A549 (cell line): ENCODE results near the gene SSH2. TPM values are rescaled to one million over a fixed set of nuclear protein-coding genes. Genes with fewer than 3 reads are reported as not detected.
"Not testable (repeated sequence)": the region's sequence is repeated elsewhere in the genome, so short reads cannot be mapped to it uniquely, and the experiment has no call there.

Source experiments
- ATAC-seq, 2 experiments: fragments of 200-7000 bp in 1 of 2; fragments of >200 bp in 1 of 2; cut with Nextera tagmentation in 1 of 2; cut with Tn5 transposase in 1 of 2; 3 replicates each; pipeline versions ENCODE4 v1.8.0 to v1.9.1; 2018 to 2020; ENCODE audit warnings: mild to moderate bottlenecking in 1 of 2, moderate library complexity in 1 of 2
- CTCF ChIA-PET: fragments of 300-600 bp; sonication (Branson Sonifier 250); formaldehyde crosslinking; extraction: SDS; loops from one replicate; lab custom pipeline; 2021; ENCODE audit warnings: antibody characterized with exemption, inconsistent platforms; lab: Yijun Ruan, JAX
- POLR2A ChIA-PET: fragments of 350-600 bp; formaldehyde crosslinking; extraction: SDS; loops from one replicate; lab custom pipeline; 2021; ENCODE audit warnings: antibody characterized with exemption, inconsistent platforms; lab: Yijun Ruan, JAX
- DNase-seq, 2 experiments: peaks; one replicate each; pipeline versions ENCODE4 v3.0.0 to v3.0.0-alpha.2; 2011 to 2016; ENCODE audit warnings: low read depth in 1 of 2, low spot score in 1 of 2
- FAIRE-seq: peaks from 2 replicates; lab custom pipeline; 2011; peaks lifted over from hg19 to GRCh38; lab: Jason Lieb, UNC
- H3K27ac ChIP-seq, 2 experiments: fragments of >200 bp; sonication (Bioruptor Twin); formaldehyde crosslinking; 3 replicates each; pipeline ENCODE4 v1.5.1; 2016 to 2017
- H3K4me1 ChIP-seq: fragments of >200 bp; sonication (Bioruptor Twin); formaldehyde crosslinking; 3 replicates; pipeline ENCODE4 v1.6.1; 2016
- H3K4me2 ChIP-seq: fragments of >200 bp; sonication (Bioruptor Twin); formaldehyde crosslinking; 3 replicates; pipeline ENCODE4 v1.6.1; 2016
- H3K4me3 ChIP-seq: fragments of >200 bp; sonication (Bioruptor Twin); formaldehyde crosslinking; 3 replicates; pipeline ENCODE4 v1.5.1; 2016
- H3K9me3 ChIP-seq: fragments of >200 bp; sonication (Bioruptor Twin); formaldehyde crosslinking; 3 replicates; pipeline ENCODE4 v1.6.1; 2016
- CBX2 ChIP-seq: fragments of 200-600 bp; sonication (generic); IDR thresholded peaks from 2 replicates; pipeline ENCODE4 v1.6.1; 2016; ENCODE audit warnings: low read depth, mild to moderate bottlenecking, borderline replicate concordance
- CBX8 ChIP-seq: fragments of 200-600 bp; sonication (generic); IDR thresholded peaks from 2 replicates; pipeline ENCODE4 v1.6.1; 2016
- CEBPB ChIP-seq, 2 experiments: fragments of >200 bp in 1 of 2; sonication (Bioruptor Twin) in 1 of 2; formaldehyde crosslinking in 1 of 2; IDR thresholded peaks; 2 replicates each; pipeline ENCODE4 v1.6.1; 2012 to 2016
- CHD2 ChIP-seq: fragments of 150-350 bp; IDR thresholded peaks from 2 replicates; pipeline ENCODE4 v1.6.1; 2014; ENCODE audit warnings: low read length; ENCODE audit not compliant: partially characterized antibody
- CTCF ChIP-seq: fragments of >200 bp; sonication (Bioruptor Twin); formaldehyde crosslinking; IDR thresholded peaks from 3 replicates; pipeline ENCODE4 v1.5.1; 2016
- EHF ChIP-seq: fragments of 250-450 bp; sonication (Bioruptor Pico); IDR thresholded peaks from 2 replicates; pipeline ENCODE4 v1.5.0; 2020; ENCODE audit warnings: mild to moderate bottlenecking
- EHMT2 ChIP-seq: fragments of 200-600 bp; sonication (generic); IDR thresholded peaks from 2 replicates; pipeline ENCODE4 v1.6.1; 2016; ENCODE audit warnings: antibody characterized with exemption, low read depth, mild to moderate bottlenecking, moderate library complexity
- EP300 ChIP-seq, 2 experiments: fragments of >200 bp; sonication (Bioruptor Twin); formaldehyde crosslinking; IDR thresholded peaks; 2 replicates in 1 of 2; 3 replicates in 1 of 2; pipeline ENCODE4 v1.6.1; 2016 to 2017
- ESRRA ChIP-seq: fragments of 150-350 bp; IDR thresholded peaks from 2 replicates; pipeline ENCODE4 v1.6.1; 2014; ENCODE audit warnings: mild to moderate bottlenecking, low read length, borderline replicate concordance
- FOSB ChIP-seq: fragments of 250-450 bp; sonication (Bioruptor Pico); IDR thresholded peaks from 2 replicates; pipeline ENCODE4 v1.5.0; 2020; ENCODE audit warnings: mild to moderate bottlenecking, moderate library complexity
- FOSL2 ChIP-seq, 2 experiments: fragments of 450-650 bp in 1 of 2; fragments of >200 bp in 1 of 2; sonication (Bioruptor Twin) in 1 of 2; formaldehyde crosslinking; IDR thresholded peaks; 2 replicates each; pipeline versions ENCODE4 v1.5.0 to v1.6.1; 2016 to 2020; ENCODE audit warnings: mild to moderate bottlenecking in 1 of 2, moderate library complexity in 1 of 2
- GATA3 ChIP-seq: IDR thresholded peaks from 2 replicates; pipeline ENCODE4 v1.6.1; 2012; ENCODE audit warnings: borderline replicate concordance
- HDAC2 ChIP-seq: fragments of 200-600 bp; sonication (generic); IDR thresholded peaks from 2 replicates; pipeline ENCODE4 v1.6.1; 2016
- HOXB13 ChIP-seq: fragments of 250-450 bp; sonication (Bioruptor Pico); IDR thresholded peaks from 2 replicates; pipeline ENCODE4 v1.5.0; 2020; ENCODE audit warnings: low read depth, mild to moderate bottlenecking, moderate library complexity
- HOXB5 ChIP-seq: fragments of 250-450 bp; sonication (Bioruptor Pico); IDR thresholded peaks from 2 replicates; pipeline ENCODE4 v1.5.0; 2020; ENCODE audit warnings: mild to moderate bottlenecking, moderate library complexity
- JUNB ChIP-seq: fragments of >200 bp; sonication (Bioruptor Twin); formaldehyde crosslinking; IDR thresholded peaks from 2 replicates; pipeline ENCODE4 v1.6.1; 2016
- MAFK ChIP-seq: fragments of 450-650 bp; IDR thresholded peaks from 2 replicates; pipeline ENCODE4 v1.6.1; 2014; ENCODE audit not compliant: partially characterized antibody
- MAZ ChIP-seq: fragments of 150-350 bp; IDR thresholded peaks from 2 replicates; pipeline ENCODE4 v1.6.1; 2014; ENCODE audit warnings: antibody characterized with exemption, low read depth, low read length, borderline replicate concordance
- NFE2L2 ChIP-seq: fragments of 150-350 bp; conservative IDR thresholded peaks from 2 replicates; pipeline ENCODE4 v1.6.1; 2014; ENCODE audit warnings: low read length
- NR3C1 ChIP-seq: fragments of >200 bp; sonication (Bioruptor Twin); formaldehyde crosslinking; IDR thresholded peaks from 3 replicates; pipeline ENCODE4 v1.6.1; 2017
- RFX5 ChIP-seq: fragments of 450-650 bp; IDR thresholded peaks from 2 replicates; pipeline ENCODE4 v1.7.1; 2014; ENCODE audit warnings: antibody characterized with exemption, mild to moderate bottlenecking, moderate library complexity
- SMC3 ChIP-seq: fragments of >200 bp; sonication (Bioruptor Twin); formaldehyde crosslinking; IDR thresholded peaks from 3 replicates; pipeline ENCODE4 v1.6.1; 2018; ENCODE audit warnings: inconsistent platforms
- ZNF302 ChIP-seq: fragments of 250-450 bp; sonication (Bioruptor Pico); IDR thresholded peaks from 2 replicates; pipeline ENCODE4 v1.9.0; 2021; ENCODE audit warnings: inconsistent platforms, mild to moderate bottlenecking, moderate library complexity
- ZSCAN20 ChIP-seq: fragments of 250-450 bp; sonication (Bioruptor Pico); IDR thresholded peaks from 2 replicates; pipeline ENCODE4 v1.8.0; 2022; ENCODE audit warnings: mild to moderate bottlenecking, moderate library complexity
- WGBS: methylation state at CpG from one replicate; pipeline ENCODE4 v1.1.6; 2017; ENCODE audit errors: missing lambda C conversion rate; 5-methylcytosine and 5-hydroxymethylcytosine counted together
- polyA plus RNA-seq, 4 experiments: library from polyadenylated mRNA; depleted of rRNA in 3 of 4; stranded (reverse); fragments of >200 nt; fragmentation: RNase III in 1 of 4; extraction: RNeasy Plus Mini Kit Qiagen cat#74134 plus additional on column Dnase treatment in 1 of 4; gene quantifications; 2 replicates in 3 of 4; 3 replicates in 1 of 4; pipeline ENCODE4 v1.2.3, GENCODE V29; 2011 to 2017
- TF ChIP-seq, protein P1 (sequence below): fragments of 250-450 bp; sonication (Bioruptor Pico); IDR thresholded peaks from 2 replicates; pipeline ENCODE4 v1.5.0; 2021; ENCODE audit warnings: mild to moderate bottlenecking, moderate library complexity, borderline replicate concordance
- TF ChIP-seq, protein P2 (sequence below): IDR thresholded peaks from 2 replicates; pipeline ENCODE4 v1.6.1; 2012
- TF ChIP-seq, protein P3 (sequence below): fragments of >200 bp; sonication (Bioruptor Twin); formaldehyde crosslinking; IDR thresholded peaks from 2 replicates; pipeline ENCODE4 v1.6.1; 2016

SSH2 gene
- polyA plus RNA-seq, 2 of the 4 experiments (the other 2 are of a cell fraction), result 20.7 to 24.5 TPM

DNA sequence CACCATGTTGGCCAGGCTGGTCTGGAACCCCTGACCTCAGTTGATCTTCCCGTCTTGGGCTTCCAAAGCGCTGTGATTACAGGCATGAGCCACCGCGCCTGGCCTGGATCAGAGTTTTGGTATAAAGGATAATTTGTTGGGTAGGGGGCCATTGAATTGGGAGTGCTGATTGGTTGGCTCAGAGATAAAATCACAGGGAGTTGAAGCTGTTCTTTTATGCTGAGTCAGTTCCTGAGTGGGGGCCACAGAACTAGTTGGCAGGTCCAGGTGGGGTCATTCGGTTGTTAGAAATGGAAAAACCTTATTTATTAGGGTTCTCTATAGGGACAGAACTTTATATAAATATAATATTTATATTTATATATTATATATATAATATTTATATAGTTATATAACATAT, 147.1 kb downstream of the SSH2 start:
- DNase-seq (no peak), FAIRE-seq (no peak), ATAC-seq (no peak)
- H3K4me1 ChIP-seq, result peaks cover 26% of the 10 kb centered on the region
- TF ChIP-seq, protein P1, sequence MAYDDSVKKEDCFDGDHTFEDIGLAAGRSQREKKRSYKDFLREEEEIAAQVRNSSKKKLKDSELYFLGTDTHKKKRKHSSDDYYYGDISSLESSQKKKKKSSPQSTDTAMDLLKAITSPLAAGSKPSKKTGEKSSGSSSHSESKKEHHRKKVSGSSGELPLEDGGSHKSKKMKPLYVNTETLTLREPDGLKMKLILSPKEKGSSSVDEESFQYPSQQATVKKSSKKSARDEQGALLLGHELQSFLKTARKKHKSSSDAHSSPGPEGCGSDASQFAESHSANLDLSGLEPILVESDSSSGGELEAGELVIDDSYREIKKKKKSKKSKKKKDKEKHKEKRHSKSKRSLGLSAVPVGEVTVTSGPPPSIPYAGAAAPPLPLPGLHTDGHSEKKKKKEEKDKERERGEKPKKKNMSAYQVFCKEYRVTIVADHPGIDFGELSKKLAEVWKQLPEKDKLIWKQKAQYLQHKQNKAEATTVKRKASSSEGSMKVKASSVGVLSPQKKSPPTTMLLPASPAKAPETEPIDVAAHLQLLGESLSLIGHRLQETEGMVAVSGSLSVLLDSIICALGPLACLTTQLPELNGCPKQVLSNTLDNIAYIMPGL, result no peak
- TF ChIP-seq NFE2L2, result no peak
- no peak for TF ChIP-seq SMC3
- TF ChIP-seq MAFK, result peak; percentile 75
- TF ChIP-seq, protein P2, sequence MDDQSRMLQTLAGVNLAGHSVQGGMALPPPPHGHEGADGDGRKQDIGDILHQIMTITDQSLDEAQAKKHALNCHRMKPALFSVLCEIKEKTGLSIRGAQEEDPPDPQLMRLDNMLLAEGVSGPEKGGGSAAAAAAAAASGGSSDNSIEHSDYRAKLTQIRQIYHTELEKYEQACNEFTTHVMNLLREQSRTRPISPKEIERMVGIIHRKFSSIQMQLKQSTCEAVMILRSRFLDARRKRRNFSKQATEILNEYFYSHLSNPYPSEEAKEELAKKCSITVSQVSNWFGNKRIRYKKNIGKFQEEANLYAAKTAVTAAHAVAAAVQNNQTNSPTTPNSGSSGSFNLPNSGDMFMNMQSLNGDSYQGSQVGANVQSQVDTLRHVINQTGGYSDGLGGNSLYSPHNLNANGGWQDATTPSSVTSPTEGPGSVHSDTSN, result no peak
- TF ChIP-seq, protein P3, sequence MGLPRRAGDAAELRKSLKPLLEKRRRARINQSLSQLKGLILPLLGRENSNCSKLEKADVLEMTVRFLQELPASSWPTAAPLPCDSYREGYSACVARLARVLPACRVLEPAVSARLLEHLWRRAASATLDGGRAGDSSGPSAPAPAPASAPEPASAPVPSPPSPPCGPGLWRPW, result no peak
- no peak for TF ChIP-seq FOSL2 (IDR thresholded peaks at IDR 0.05)
- TF ChIP-seq FOSL2 (CRISPR knock-in tag; IDR thresholded peaks at IDR 0.05), result no peak
- TF ChIP-seq RFX5, result no peak
- H3K4me3 ChIP-seq, result no peak overlapping the region
- CTCF ChIA-PET, result interaction anchor here (10.3 kb wide), 1 partner anchor 141 kb away, joined by 222 read pairs; no protein-coding TSS in a partner anchor
- H3K27ac ChIP-seq, result no peak overlapping the region
- POLR2A ChIA-PET, result no interaction called here
- 91% methylated on average over 5 of the region's 5 CpGs for WGBS
- no peaks in the 10 kb centered on the region for H3K9me3 ChIP-seq
- no peak overlapping the region for H3K4me2 ChIP-seq

- POLR2A ChIA-PET, result interaction anchor here (1.5 to 1.7 kb wide), 2 partner anchors 18 to 140 kb away, joined by 7 to 18 read pairs; no protein-coding TSS in a partner anchor
- CTCF ChIA-PET, result interaction anchor here (0.7 to 10.3 kb wide), 60 partner anchors 10 to 390 kb away, joined by 3 to 222 read pairs (median 6); partner anchors contain the start of genes ANKRD13B, CORO6, GIT1 and SSH2
Measured at GRCh38 chr17:29779812-29780190, 150.2 kb downstream of the SSH2 start.

DNA sequence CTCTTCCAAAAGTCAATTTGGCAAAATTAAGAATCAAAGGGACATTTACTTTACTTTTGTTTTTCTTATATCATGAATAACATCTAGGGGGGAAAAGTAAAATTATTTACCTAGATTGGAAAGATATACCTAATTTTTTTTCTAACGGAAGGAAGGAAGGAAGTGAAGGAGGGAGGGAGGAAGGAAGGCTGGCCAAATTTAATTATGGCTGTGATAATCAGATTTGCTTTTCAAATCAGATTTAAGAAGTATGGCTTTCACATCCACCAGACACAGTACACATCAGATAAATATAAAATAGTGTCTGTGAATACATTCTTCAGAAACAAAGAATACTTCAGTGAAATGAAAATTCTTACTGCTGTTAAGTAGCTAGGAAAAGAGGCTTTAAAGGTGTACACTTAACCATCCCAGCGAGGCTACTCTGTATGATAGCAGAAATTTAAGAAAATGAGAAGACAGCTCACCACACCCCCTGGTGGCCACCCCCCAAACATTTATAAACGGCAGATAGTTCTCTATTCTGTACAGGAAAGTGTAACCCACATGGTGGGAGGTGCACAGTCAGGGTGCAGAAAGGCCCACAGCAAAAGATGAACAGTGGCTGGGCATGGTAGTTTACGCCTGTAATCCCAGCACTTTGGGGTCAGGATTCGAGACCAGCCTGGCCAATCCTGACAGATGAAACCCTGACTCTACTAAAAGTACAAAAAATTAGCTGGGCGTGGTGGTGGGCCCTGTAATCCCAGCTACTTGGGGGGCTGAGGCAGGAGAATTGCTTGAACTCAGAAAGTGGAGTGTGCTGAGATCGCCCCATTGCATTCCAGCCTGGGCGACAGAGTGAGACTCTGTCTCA, 150.8 kb downstream of the SSH2 start:
- H3K4me1 ChIP-seq, result peaks cover 1% of the 10 kb centered on the region; the same call in 2 of the 3 replicates
- ATAC-seq, result peak; percentile 99 to 100
- peak; percentile 66 to 84 for DNase-seq
- H3K9me3 ChIP-seq, result no peaks in the 10 kb centered on the region
- ChIA-PET CTCF (interaction anchor here (0.7 to 10.3 kb wide), 63 partner anchors 10 to 391 kb away, joined by 3 to 222 read pairs (median 6); partner anchors contain the start of genes ANKRD13B, CORO6, GIT1 and SSH2), POLR2A (interaction anchor here (1.5 to 1.7 kb wide), 2 partner anchors 18 to 140 kb away, joined by 7 to 18 read pairs; no protein-coding TSS in a partner anchor)
- H3K4me3 ChIP-seq, result no peak overlapping the region
- peak overlapping the region in 1 of 2 experiments; percentile 34; a peak in 1 of 6 replicates for H3K27ac ChIP-seq
- WGBS, result 28% methylated on average over 8 of the region's 8 CpGs
- no peak overlapping the region for H3K4me2 ChIP-seq
- FAIRE-seq, result peak; percentile 80
- TF ChIP-seq, protein P3, result no peak
- TF ChIP-seq NR3C1 (no peak), EHF (no peak), ZSCAN20 (CRISPR knock-in tag) (no peak), CTCF (peak; percentile 96), HDAC2 (no peak), CBX2 (no peak), CEBPB (IDR thresholded peaks at IDR 0.05) (no peak), SMC3 (peak; percentile 94), GATA3 (no peak), CHD2 (no peak), JUNB (no peak), EHMT2 (no peak), FOSB (CRISPR knock-in tag) (no peak), HOXB5 (CRISPR knock-in tag) (no peak), HOXB13 (CRISPR knock-in tag) (no peak), RFX5 (no peak), ZNF302 (no peak), ESRRA (no peak), EP300 (IDR thresholded peaks at IDR 0.05) (no peak), CBX8 (no peak), MAZ (no peak)

More at GRCh38 chr17:29779812-29780190, 150.2 kb downstream of the SSH2 start:
- not testable (repeated sequence) for FAIRE-seq, H3K4me2 ChIP-seq, ATAC-seq, H3K4me1 ChIP-seq, H3K9me3 ChIP-seq, H3K4me3 ChIP-seq, DNase-seq
- WGBS, result 84% methylated on average over 8 of the region's 8 CpGs
- H3K27ac ChIP-seq, result peak overlapping the region in 1 of 2 experiments; percentile 34; a peak in 1 of 6 replicates
